Central memory CD8-positive, alpha-beta T cell (primary cell): Measurements from ENCODE around the gene ZNF362.

Source experiments
- ATAC-seq: fragments of 150-1000 bp; cut with Tn5 transposase; replicated peaks from 2 replicates; pipeline ENCODE4 v1.10.0; 2022; ENCODE audit warnings: mild to moderate bottlenecking, moderate FRiP score, moderate number of reproducible peaks; ENCODE audit not compliant: poor library complexity, severe bottlenecking; ENCODE audit errors: extremely low read depth
- DNase-seq, 2 donors: peaks; one replicate each; pipeline ENCODE4 v3.0.0; 2021; ENCODE audit warnings: low spot score in 2 of 2
- H3K27ac Mint-ChIP-seq: one replicate; pipeline ENCODE4 v1.8.0; 2022; ENCODE audit warnings: low read depth, mild to moderate bottlenecking, moderate library complexity, mixed read lengths
- H3K27me3 Mint-ChIP-seq: one replicate; pipeline ENCODE4 v1.8.0; 2022; ENCODE audit warnings: mixed read lengths
- H3K36me3 Mint-ChIP-seq: one replicate; pipeline ENCODE4 v1.8.0; 2022; ENCODE audit warnings: mild to moderate bottlenecking, moderate library complexity, mixed read lengths; ENCODE audit not compliant: insufficient read depth
- H3K4me1 Mint-ChIP-seq: one replicate; pipeline ENCODE4 v1.8.0; 2022; ENCODE audit warnings: mixed read lengths
- H3K4me3 Mint-ChIP-seq: one replicate; pipeline ENCODE4 v1.8.0; 2022; ENCODE audit warnings: mild to moderate bottlenecking, moderate library complexity, mixed read lengths
- H3K9me3 Mint-ChIP-seq: one replicate; pipeline ENCODE4 v1.8.0; 2022; ENCODE audit warnings: mixed read lengths

The ZNF362 gene

DNA sequence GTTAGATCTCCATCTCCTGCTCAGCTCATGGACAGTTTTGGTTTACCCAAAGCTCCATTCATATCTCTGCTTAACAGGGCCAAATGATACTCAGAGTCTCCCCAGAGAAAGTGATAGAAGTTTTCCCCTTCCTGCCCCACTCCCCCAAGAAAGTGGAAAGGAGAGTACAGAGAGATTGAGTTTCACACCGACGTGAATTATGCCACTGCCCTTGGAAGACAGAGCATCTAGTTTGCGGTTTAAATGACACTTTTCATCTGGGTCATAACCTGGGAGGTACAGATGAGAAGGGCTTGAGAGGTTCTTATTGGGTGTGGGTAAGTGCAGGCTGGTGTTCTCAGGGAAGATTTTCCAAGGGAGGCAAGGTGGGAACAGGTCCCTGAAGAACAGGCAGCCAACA, 6.9 kb upstream of the ZNF362 start:
- Mint-ChIP-seq H3K27ac (no peak overlapping the region), H3K27me3 (peaks cover 30% of the 10 kb centered on the region), H3K4me3 (no peak overlapping the region), H3K4me1 (no peaks in the 10 kb centered on the region), H3K9me3 (no peaks in the 10 kb centered on the region), H3K36me3 (no peaks in the 10 kb centered on the region)
- DNase-seq (no peak), ATAC-seq (no peak)

DNA sequence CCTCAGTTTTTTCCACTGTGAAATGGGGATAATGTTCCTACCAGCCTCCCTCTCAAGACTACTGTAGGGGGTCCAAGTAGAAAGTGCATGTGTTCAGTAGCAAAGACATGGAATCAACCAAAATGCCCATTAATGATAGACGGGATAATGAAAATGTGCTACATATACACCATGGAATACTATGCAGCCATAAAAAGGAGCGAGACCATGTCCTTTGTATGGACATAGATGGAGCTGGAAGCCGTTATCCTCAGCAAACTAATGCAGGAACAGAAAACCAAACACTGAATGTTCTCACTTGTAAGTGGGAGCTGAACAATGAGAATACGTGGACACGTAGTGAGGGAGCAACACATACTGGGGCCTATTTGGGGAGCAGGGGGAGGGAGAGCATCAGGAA, 6.1 kb upstream of the ZNF362 start:
- no peak overlapping the region for H3K4me3 Mint-ChIP-seq
- no peaks in the 10 kb centered on the region for H3K36me3 Mint-ChIP-seq
- no peak overlapping the region for H3K27ac Mint-ChIP-seq
- H3K4me1 Mint-ChIP-seq, result no peaks in the 10 kb centered on the region
- DNase-seq (no peak), ATAC-seq (no peak)
- H3K9me3 Mint-ChIP-seq, result no peaks in the 10 kb centered on the region
- peaks cover 30% of the 10 kb centered on the region for H3K27me3 Mint-ChIP-seq

DNA sequence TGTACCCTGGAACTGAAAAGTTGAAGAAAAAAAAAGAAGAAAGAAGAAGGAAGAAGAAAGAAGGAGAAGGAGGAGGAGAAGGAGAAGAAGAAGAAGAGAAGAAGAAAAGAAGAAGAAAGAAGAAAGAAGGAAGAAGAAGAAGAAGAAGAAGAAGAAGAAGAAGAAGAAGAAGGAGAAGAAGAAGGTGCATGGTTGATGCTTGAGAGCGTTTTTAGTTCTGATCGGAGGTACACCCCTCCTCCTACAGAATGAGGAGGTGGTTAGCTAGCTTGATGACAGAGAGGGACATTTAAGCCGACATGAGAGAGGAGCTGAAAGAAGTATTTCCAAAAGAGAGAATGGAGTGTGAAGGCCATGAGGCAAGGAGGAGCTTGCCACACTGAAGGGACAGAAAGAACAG, 5.6 kb upstream of the ZNF362 start:
- H3K27me3 Mint-ChIP-seq, result peaks cover 30% of the 10 kb centered on the region
- ATAC-seq (no peak), DNase-seq (no peak)
- H3K36me3 Mint-ChIP-seq, result no peaks in the 10 kb centered on the region
- H3K27ac Mint-ChIP-seq, result no peak overlapping the region
- H3K4me3 Mint-ChIP-seq, result no peak overlapping the region
- H3K9me3 Mint-ChIP-seq, result no peaks in the 10 kb centered on the region
- no peaks in the 10 kb centered on the region for H3K4me1 Mint-ChIP-seq

DNA sequence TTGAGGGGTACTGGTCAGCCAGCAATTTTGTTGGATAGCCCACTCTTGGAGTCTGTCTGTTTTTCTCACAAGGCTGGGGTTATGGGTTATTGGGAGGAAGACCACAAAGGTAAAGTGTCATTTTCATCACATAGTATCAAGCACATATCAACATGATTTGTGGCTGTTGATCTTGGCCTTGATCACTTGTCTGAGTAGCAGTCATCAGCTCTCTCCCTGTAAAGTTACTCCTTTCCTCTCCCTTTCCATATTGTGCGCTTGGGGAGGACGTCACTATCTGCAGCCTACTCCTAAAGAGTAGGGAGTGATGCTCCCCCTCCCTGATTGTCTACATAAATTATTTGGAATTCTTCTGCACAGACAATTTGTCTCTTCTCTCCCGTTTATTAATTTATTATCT, 1.8 kb upstream of the ZNF362 start:
- Mint-ChIP-seq H3K27me3 (peaks cover 15% of the 10 kb centered on the region), H3K27ac (no peak overlapping the region), H3K36me3 (peaks cover 6% of the 10 kb centered on the region), H3K9me3 (no peaks in the 10 kb centered on the region), H3K4me1 (peaks cover 22% of the 10 kb centered on the region), H3K4me3 (no peak overlapping the region)
- ATAC-seq, result no peak
- DNase-seq, result no peak

DNA sequence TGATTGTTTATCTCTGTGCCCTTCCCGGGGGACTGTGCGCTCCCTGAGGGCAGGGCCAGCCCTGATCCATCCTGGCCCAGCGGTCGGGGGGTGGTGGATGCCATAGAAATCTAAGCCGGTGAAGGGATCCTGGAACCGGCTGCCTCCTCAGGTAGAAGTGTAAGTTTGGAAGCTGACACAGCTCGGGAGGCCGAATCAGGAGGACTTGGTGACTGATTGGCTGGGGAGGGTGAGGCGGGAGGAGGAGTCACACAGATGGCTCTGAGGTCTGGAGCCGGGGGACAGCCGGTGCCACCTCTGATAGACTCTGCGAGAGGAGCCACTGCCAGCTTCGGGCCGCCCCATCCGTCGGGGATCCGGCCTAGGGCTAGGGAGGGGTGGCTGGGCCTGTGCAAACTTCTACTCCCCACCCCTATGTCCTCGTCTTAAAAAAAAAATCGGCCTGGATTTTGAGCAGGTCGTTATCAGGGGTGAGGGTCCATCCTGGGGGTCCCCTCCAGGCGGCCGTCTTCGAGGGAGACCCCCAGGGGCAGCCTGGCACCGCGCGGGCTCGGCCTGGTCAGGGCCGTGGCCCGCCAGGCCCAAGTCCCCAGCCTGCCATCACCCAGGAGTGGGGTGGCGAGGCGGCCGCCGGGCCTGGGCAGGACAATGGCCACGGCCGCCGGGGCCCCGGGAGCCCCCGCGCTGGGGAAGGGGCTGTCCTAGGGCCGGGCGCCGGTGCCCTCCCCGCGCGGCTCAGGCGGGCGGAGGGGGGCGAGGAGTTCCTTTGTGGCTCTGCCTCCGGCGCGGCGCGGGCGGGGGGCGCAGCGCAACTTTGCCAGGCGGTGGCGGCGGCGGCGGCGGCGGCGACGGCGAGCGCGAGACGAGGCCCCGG, 708 bp upstream of the ZNF362 start:
- peaks cover 7% of the 10 kb centered on the region for H3K27me3 Mint-ChIP-seq
- H3K4me1 Mint-ChIP-seq, result peaks cover 33% of the 10 kb centered on the region
- ATAC-seq, result peak; percentile 44
- H3K4me3 Mint-ChIP-seq, result peak overlapping the region; percentile 55
- no peak overlapping the region for H3K27ac Mint-ChIP-seq
- peaks cover 6% of the 10 kb centered on the region for H3K36me3 Mint-ChIP-seq
- H3K9me3 Mint-ChIP-seq, result no peaks in the 10 kb centered on the region
- no peak for DNase-seq

DNA sequence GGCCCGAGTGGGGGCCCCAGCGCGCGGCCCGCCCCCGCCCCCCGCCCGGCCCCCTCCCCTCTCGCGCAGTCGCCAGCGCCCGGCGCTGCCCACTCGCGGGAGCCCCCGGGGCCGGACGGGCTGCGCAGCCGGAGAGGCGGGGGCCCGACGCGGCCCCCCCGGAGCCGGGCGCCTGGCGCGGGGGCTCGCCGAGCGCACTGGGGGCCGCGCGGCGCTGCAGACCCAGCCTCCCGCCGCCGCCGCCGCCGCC, 146 bp upstream of the ZNF362 start:
- DNase-seq, result no peak
- H3K9me3 Mint-ChIP-seq, result no peaks in the 10 kb centered on the region
- H3K4me3 Mint-ChIP-seq, result peak overlapping the region; percentile 98
- H3K27me3 Mint-ChIP-seq, result peaks cover 2% of the 10 kb centered on the region
- no peak for ATAC-seq
- no peak overlapping the region for H3K27ac Mint-ChIP-seq
- peaks cover 34% of the 10 kb centered on the region for H3K4me1 Mint-ChIP-seq
- H3K36me3 Mint-ChIP-seq, result peaks cover 6% of the 10 kb centered on the region

DNA sequence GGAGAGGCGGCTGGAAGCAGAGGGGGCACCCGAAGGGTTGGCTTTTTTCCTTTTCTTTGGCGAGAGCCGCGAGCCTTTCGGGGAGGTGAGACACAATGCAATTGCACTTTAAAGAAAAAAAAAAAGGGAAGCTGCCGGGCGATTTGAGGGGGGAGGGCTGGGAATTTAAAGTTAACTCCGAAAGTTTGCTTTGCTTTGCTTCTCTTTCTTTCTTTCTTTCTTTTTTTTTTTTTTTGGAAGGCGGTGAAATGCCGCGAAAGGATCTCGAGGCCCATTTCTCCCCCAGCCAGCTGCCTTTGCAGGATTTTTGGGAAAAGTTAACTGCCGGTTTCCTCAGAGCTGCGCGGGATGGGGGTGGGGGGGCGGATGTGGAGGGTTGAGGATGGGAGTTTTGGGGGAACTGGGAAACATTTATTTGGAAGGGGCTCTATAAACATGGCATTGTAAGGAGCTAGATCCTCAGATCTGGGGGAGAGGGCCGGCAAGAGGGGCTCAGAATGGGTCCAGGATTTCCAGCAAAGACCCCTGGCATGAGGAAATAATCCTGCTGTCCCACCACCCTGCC, 997 bp downstream of the ZNF362 start:
- peaks cover 44% of the 10 kb centered on the region for H3K4me1 Mint-ChIP-seq
- DNase-seq, result no peak
- H3K27ac Mint-ChIP-seq, result peak overlapping the region; percentile 98
- H3K36me3 Mint-ChIP-seq, result peaks cover 8% of the 10 kb centered on the region
- H3K9me3 Mint-ChIP-seq, result no peaks in the 10 kb centered on the region
- no peaks in the 10 kb centered on the region for H3K27me3 Mint-ChIP-seq
- peak overlapping the region; percentile 98 for H3K4me3 Mint-ChIP-seq
- no peak for ATAC-seq

DNA sequence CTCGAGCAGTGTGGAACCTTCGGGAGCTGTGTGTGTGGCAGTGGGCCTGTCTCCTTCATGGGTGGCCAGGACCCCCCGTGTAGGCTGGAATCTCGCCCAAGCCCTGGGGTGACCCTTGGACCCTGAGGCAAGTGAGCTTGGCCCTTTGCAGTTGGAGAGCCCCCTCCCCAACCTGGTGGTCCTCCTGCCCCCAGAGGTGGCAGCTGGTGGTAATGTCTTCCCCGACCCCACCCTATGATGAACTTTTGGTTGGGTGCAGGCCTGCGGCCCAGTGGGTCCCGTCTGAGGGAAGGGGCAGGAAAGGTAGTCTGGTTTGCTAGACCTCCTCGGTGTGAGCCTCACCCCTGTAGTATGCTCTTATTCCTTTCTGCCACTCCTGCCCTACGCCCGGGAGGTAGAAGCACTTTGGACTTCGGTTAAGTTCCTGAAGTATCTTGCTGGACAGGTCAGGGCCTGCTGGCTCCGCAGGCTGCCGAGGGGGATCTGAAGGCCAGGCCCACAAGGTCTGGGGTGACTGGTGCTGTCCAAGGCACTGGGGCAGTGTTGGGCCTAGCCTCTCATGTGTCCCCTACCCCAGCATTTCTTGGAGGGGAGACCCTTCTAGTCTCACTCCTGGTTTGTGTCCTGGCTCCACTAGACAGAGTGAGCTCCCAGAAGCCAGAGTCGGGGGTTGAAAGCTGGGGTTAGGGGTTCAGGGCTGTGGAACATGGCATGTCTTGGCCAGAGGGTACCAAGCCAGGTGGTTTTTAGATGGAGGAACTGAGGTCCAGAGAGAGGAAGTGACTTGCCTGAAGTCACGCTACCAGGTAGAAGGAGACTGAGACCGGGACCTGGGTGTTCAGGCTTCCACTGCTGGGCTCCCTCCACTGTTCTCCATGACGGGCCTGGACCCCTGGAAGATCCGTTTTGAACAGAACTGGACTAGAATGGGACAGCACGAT, 1.8 kb downstream of the ZNF362 start:
- Mint-ChIP-seq H3K4me1 (peaks cover 50% of the 10 kb centered on the region), H3K36me3 (peaks cover 8% of the 10 kb centered on the region), H3K27me3 (no peaks in the 10 kb centered on the region), H3K27ac (peak overlapping the region; percentile 25), H3K4me3 (peak overlapping the region; percentile 98), H3K9me3 (no peaks in the 10 kb centered on the region)
- DNase-seq (no peak), ATAC-seq (no peak)

DNA sequence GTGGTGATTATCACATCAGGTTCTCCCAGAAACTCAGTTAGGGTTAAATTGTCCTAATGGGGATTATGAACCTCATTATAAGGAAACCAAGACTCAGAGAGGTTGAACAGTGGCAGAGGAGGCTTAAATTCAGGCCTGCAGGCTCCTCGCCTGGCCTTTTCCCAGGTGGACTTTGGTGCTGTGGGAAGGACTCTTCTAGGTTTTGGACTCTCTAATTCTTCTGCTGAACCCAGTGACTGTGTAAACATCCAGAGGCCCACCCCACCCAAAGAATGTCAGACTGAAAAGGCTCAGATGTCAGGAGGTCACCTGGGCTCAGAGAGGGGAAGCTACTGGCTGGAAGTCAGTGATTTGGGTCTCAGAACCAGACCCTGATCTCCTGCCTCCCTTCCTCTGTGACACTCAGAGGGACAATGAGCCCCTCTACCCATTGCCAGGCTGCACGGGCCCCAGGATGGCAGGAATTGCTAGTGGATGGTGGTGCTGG, 2.5 kb downstream of the ZNF362 start:
- no peaks in the 10 kb centered on the region for H3K9me3 Mint-ChIP-seq
- ATAC-seq, result no peak
- DNase-seq, result no peak
- peak overlapping the region; percentile 98 for H3K4me3 Mint-ChIP-seq
- peaks cover 9% of the 10 kb centered on the region for H3K36me3 Mint-ChIP-seq
- H3K27me3 Mint-ChIP-seq, result no peaks in the 10 kb centered on the region
- peaks cover 58% of the 10 kb centered on the region for H3K4me1 Mint-ChIP-seq
- H3K27ac Mint-ChIP-seq, result no peak overlapping the region

DNA sequence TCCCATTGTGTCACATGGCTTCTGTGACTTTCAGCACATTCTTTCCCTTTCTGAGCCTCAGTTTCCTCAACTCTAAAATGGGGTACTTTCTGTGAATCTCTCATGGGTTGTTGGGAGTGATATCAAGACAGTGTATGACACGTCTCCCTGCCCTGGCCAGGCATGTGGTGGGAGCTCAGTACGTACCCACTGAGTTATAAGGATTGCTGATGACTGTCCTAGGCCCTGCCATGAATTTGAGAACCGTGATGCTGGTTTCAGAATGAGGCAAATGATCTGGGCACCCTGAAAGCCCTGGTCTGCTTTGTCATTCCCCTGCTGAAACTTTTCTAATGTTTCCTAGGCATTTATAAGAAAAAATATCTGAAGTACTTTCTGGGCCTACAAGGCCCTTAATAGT, 3.6 kb downstream of the ZNF362 start:
- Mint-ChIP-seq H3K27ac (no peak overlapping the region), H3K9me3 (no peaks in the 10 kb centered on the region), H3K36me3 (peaks cover 9% of the 10 kb centered on the region), H3K4me3 (no peak overlapping the region), H3K27me3 (no peaks in the 10 kb centered on the region), H3K4me1 (peaks cover 58% of the 10 kb centered on the region)
- ATAC-seq (no peak), DNase-seq (no peak)

DNA sequence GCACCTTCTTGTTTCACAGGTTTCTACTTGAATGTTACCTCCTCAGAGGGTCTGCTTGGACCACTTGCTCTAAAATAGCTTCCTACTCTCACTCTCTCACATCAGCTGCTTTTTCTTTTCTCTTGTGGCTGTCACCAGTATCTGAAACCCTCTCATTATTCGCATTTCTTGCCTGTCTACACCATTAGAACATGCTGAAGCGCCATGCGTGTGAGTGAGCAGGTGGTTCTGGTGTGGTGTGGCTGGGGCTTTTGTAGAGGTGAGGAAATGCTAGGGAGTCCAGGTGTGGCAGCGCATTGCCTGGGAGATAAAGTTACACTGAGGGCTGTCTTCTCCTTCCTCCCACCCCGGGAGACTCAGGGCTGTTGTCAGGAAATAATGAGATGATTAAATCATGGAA, 4.1 kb downstream of the ZNF362 start:
- Mint-ChIP-seq H3K4me3 (no peak overlapping the region), H3K27me3 (no peaks in the 10 kb centered on the region), H3K9me3 (no peaks in the 10 kb centered on the region), H3K27ac (no peak overlapping the region), H3K4me1 (peaks cover 58% of the 10 kb centered on the region), H3K36me3 (peaks cover 9% of the 10 kb centered on the region)
- ATAC-seq (no peak), DNase-seq (no peak)

DNA sequence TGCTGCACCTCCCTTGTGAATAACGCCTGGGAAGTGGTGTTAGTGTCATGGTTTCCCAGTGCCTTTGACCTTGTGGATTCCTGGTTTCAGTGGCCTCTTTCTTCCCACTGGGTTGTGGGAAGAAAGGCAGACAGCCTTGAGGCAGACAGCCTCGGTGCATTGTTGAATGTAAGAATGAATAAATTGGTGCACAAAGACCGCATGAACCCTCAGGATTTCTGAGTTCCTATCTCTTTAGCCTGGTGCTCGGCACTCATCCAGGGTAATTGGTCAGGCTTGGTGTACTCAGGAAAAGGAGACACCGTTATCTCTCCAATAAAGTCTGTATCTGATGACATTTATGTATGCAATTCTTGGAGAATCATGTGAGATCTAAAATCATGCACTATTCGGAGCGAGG, 5.1 kb downstream of the ZNF362 start:
- no peaks in the 10 kb centered on the region for H3K27me3 Mint-ChIP-seq
- H3K4me1 Mint-ChIP-seq, result peaks cover 66% of the 10 kb centered on the region
- ATAC-seq (no peak), DNase-seq (no peak)
- H3K27ac Mint-ChIP-seq, result no peak overlapping the region
- no peaks in the 10 kb centered on the region for H3K9me3 Mint-ChIP-seq
- H3K36me3 Mint-ChIP-seq, result peaks cover 9% of the 10 kb centered on the region
- H3K4me3 Mint-ChIP-seq, result no peak overlapping the region
